Panc1 (cell line): ENCODE measurements around the gene DPM3.

ENCODE experiments used
- CTCF ChIP-seq: fragments of 450-650 bp; IDR thresholded peaks from 2 replicates; pipeline ENCODE4 v1.5.1; 2017; ENCODE audit warnings: mild to moderate bottlenecking
- POLR2AphosphoS5 ChIP-seq: IDR thresholded peaks from 2 replicates; pipeline ENCODE4 v1.6.1; 2012; ENCODE audit warnings: mild to moderate bottlenecking, low read depth, low read length, moderate library complexity
- REST ChIP-seq, 2 experiments: IDR thresholded peaks; 2 replicates each; pipeline ENCODE4 v1.6.1; 2011 to 2012; ENCODE audit warnings: low read depth in 2 of 2, control low read depth in 1 of 2, low read length in 1 of 2, mild to moderate bottlenecking in 1 of 2, moderate library complexity in 1 of 2; ENCODE audit not compliant: insufficient read depth in 1 of 2
- TCF7L2 ChIP-seq: IDR thresholded peaks from 2 replicates; pipeline ENCODE4 v1.6.1; 2011; ENCODE audit warnings: mild to moderate bottlenecking, low read depth, low read length, inconsistent platforms

GRCh38 chr1:155113450-155113980 is 26.8 kb downstream of the DPM3 start:
- TF ChIP-seq CTCF: no peak
- TF ChIP-seq POLR2AphosphoS5: no peak
- TF ChIP-seq REST (IDR thresholded peaks at IDR 0.05; ENCODE audit: insufficient read depth in 1 of 2, low read depth in 2 of 2, low read length in 1 of 2): no peak
- no peak for TF ChIP-seq TCF7L2
